EH (cell line): Measurements from ENCODE around the gene NPM1.
"Not testable (repeated sequence)": the region's sequence is repeated elsewhere in the genome, so short reads cannot be mapped to it uniquely, and the experiment has no call there.

ENCODE experiments used
- DNase-seq: peaks from one replicate; pipeline ENCODE4 v3.0.0-alpha.2; 2015; ENCODE audit warnings: low read depth

NPM1 gene

DNA sequence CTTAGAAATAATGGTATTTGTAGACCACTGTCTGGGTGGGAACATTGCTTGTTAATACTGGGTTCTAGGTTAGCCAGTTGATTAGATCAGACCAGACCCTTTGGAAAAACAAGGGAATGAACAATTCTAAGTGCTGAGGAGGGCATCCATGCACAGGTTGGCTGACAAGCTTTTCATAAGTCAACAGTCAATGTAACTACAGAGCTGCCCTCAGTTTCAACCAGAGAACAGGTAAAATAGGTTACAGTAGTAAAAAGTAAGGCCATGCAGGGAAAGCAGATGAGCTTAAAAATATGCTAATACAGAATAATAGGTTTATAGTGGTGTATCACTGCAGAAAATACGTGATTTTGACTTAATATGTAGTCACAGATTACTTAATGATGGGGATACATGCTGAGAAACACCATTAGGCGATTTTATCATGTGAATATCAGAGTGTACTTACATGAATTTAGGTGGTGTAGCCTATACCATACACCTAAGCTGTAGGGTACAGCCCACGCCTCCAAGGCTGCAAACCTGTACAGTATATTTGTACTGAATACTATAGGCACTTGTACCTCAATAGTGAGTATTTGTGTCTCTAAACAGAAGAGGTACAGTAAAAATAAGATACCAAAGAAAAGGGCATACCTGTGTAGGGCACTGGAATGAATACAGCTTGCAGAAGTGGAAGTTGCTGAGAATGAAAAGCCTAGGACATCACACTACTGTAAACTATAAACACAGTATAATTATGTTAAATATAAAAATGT, 25.7 kb downstream of the NPM1 start:
- DNase-seq = no peak

GRCh38 chr5:171413993-171414392, 26.3 kb downstream of the NPM1 start:
- not testable (repeated sequence) for DNase-seq

- DNase-seq = peak; percentile 38
These were observed 27.6 kb downstream of the NPM1 start for GRCh38 chr5:171415115-171415730.

GRCh38 chr5:171416160-171417049, 28.8 kb downstream of the NPM1 start:
- DNase-seq = no peak

- DNase-seq = peak; percentile 85
These were observed 30.8 kb downstream of the NPM1 start for GRCh38 chr5:171418316-171418981.

DNA sequence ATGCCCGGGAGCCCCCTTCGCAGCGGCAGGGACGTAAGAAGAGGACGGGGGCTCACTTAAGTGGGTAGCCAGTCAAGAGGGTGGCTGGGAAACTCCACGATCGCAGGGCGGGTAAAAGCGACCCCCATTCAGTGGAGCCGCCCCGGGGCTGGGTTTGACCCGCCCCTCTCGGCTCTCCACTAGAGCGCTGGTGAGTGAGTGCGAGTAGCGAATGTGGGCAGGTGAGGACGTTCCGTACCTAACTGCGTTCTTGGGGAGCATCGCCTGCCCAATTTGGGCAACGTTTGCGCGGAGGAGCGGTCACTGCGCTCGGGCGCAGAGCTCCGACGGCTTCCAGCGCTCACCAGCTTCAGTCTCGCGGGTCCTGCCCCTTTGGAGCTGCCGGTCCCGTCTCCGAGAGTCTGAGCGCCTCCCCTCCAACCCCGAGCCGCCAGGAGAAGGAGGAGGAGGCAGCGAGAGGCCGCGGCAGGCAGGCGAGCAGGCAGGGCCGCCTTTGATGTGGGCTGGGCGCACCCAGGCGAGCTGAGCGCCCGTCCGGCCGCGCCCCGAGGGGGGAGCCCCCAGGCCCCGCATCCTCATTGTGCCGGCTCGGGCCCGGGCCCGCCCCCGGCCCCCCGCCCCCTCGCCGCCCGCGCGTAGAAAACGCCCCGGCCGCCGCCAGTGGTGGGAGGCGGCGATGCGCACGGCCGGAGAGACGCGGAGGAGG, 31.5 kb downstream of the NPM1 start, which contains the start of gene FGF18:
TSS of gene FGF18 (plus strand) at position 666 of the 706 bp plus-strand sequence. CDS start 553 bp downstream, outside the sequence.
- peak; percentile 60 for DNase-seq

- DNase-seq = peak; percentile 37
These were observed 32.2 kb downstream of the NPM1 start for GRCh38 chr5:171419688-171420430.

GRCh38 chr5:171420431-171421241, 33.0 kb downstream of the NPM1 start:
- DNase-seq = peak; percentile 86

DNA sequence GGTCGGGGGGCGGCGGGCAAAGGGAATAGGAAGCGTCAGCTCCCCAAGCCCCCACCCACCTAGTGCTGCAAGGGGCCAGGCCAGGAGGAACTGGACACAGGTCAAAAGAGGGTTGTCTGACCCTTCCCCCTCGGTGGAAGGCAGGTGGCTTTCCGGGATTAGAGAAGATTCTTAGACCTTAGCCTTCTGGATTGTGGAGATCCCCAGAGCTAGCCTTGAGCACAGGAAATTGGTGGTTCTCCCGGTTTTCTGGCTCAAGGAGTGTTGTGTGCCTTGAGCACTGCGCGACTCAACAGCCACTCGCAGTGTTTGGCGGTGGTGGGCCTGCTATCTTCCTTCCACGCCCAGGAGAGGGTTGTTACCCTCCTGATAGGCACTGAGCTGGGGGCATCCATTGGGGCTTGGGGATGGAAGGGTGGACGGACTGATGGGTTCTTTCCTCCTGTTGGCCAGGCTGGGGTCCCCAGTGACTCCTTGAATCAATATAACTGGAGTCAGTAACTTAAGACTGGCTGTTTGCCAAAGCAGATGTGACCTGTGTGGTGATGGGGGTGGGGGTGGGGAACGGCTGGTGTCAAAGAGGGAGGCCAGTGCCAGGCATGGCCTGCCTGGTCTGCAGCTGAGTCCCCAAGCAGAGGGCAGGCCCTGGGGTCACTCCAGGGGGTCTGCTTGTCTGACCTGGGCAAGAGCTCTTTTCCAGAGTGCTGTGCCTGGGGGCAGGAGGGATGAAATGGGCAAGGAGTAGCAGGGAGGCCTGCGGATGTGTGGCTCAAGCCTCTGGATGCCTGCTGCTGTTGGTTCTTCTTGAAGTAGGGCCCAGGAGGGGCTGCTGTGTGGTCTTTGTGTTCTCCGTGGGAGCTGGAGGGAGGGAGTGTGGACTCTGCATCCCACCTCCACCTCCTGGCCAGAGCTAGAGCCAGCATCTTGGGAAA, 33.9 kb downstream of the NPM1 start:
- DNase-seq = no peak

GRCh38 chr5:171422495-171422894, 34.8 kb downstream of the NPM1 start:
- no peak for DNase-seq

DNA sequence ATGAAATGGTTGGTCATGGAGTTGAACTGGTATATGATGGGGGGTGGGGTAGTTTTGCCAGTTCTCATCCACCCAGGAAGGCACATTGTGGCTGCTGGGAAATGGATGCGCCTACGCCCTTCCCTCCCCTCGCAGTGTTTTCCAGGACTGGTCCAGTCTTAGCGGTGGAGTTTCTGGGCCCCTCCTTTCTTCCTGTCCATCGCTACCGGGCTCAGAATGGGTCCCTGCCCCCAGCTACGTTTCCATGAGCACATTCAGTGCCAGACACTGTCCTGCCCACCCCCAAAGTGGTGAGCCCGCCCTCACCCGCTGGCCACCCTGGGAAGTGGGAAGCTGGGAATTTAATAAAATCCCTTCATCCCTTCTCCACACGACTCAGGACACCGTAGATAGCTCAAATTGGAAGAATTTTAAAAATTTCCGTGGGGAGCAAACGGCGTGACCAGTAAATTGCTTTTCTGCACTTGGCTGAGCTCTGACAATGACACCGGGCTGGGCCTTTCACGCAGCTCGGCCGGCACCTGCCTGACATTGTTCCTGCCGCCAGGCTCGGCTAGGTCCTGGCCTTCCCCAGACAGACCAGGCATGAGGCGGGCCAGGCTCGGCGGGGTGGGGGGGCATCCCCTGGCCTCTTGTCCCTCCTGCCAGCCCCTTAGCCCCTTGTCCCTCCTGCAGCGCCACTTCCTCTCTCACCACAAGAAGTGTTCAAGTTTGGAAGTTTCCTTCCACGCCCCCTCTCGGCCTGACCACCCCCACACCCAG, 35.4 kb downstream of the NPM1 start:
- DNase-seq = no peak

- no peak for DNase-seq
These were observed 37.1 kb downstream of the NPM1 start for GRCh38 chr5:171424726-171425125.

DNA sequence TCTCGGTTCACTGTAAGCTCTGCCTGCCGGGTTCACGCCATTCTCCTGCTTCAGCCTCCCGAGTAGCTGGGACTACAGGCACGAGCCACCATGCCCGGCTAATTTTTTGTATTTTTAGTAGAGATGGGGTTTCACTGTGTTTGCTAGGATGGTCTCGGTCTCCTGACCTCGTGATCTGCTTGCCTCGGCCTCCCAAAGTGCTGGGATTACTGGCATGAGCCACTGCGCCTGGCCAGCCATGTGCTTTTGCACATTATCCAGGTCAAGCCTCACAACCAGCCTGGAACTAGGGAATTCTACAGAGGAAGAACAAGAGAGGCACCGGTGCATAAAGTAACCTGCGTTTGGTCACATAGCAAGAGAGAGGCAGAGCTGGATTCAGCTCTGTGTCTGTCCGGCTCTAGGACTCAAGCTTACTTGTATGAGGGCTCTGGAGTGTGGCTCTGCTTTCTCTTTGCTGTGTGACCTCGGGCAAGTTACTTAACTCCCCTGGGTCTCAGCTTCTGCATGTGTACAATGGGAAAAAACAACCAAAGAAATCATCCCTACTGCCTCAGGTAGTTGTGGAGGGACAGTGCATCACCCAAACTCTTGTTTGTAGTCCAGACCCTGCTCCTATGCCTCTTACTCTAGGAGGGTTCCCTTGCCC, 38.1 kb downstream of the NPM1 start:
- no peak for DNase-seq

DNA sequence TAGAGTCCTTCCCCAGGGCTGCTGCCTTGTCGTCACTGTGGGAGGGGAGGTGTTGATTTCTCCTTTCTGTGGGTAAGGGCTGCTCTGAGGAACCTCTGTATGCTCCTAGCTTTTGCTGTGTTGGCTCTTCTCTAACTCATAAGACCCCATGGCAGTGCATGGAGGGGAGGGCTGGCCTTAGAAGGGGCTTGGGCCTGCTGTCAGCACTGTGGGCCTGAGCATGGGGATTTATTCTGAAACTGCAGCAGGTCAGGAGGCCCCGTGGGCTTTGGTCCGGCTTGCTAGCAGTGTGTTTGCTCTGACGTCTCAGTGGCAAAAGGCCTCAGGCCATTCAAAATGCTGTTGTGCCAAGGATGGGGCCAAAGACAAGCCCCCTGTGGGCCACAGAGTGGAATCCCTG, 38.6 kb downstream of the NPM1 start:
- DNase-seq = no peak

DNA sequence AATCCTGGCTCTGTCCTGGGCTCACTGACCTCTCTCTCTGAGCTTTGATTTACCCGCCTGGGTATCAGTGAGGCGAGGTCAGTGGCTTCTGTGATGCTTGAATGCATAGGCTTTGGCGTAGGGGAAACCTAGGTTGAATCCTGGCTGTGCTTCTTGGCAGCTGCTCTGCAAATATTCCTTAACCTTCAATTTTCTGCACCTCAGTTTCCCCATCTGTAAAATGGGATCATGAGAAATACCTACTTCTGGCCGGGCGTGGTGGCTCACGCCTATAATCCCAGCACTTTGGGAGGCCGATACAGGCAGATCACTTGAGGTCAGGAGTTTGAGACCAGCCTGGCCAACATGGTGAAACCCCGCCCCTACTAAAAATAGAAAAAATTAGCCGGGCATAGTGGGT, 39.0 kb downstream of the NPM1 start:
- DNase-seq = no peak

GRCh38 chr5:171427318-171428167, 39.9 kb downstream of the NPM1 start:
- DNase-seq = no peak
